GM18499 (cell line): ENCODE results near the gene ADARB2.
"Not testable (repeated sequence)": the region's sequence is repeated elsewhere in the genome, so short reads cannot be mapped to it uniquely, and the experiment has no call there.

Source experiments
- ATAC-seq: cut with Tn5 transposase; IDR thresholded peaks from one replicate; pipeline ENCODE4 v1.9.1; 2021; ENCODE audit warnings: moderate number of reproducible peaks; ENCODE audit not compliant: insufficient read depth, unreplicated experiment

Gene ADARB2

DNA sequence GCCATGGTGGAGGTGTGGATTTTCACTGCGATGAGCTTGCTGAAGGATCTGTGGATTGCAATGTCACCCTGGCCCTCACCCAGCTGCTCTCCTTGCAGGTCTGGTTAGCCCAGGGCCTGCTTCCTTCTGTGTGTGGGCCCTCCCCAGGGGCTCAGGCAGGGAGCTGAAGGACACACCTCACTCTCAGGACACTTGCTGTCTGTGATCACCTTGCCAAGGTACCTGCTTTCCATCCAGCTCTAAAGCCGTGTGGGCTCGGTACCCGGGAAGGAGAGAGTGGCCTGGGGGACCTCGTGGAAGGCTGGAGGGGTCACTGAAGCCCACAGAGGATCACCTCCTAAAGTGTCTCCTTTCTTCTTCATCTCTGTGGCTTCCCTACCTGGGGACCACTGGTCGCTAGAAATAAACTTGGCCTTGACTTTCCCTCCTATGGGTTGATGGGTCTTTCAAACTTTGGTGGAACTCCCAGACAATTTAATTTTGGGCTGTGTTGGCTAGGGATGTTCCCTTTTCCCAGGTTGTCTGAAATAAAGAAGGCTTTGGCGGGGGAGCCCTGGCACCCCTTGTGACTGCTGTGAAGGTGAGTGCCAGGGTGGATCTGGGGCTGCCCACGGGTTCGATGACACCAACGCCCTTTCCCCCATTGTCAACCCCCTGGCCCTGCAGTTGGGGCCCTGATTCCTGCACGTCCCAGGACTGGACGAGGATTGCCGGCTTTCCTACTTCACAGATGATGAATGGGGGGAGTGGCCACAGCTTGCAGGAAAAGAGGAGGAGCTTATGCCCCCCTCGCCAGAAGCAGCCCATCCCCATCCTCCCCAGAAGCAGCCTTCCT is 331.0 kb downstream of the ADARB2 start:
- ATAC-seq = no peak

GRCh38 chr10:1404323-1405260 is 332.7 kb downstream of the ADARB2 start:
- no peak for ATAC-seq

DNA sequence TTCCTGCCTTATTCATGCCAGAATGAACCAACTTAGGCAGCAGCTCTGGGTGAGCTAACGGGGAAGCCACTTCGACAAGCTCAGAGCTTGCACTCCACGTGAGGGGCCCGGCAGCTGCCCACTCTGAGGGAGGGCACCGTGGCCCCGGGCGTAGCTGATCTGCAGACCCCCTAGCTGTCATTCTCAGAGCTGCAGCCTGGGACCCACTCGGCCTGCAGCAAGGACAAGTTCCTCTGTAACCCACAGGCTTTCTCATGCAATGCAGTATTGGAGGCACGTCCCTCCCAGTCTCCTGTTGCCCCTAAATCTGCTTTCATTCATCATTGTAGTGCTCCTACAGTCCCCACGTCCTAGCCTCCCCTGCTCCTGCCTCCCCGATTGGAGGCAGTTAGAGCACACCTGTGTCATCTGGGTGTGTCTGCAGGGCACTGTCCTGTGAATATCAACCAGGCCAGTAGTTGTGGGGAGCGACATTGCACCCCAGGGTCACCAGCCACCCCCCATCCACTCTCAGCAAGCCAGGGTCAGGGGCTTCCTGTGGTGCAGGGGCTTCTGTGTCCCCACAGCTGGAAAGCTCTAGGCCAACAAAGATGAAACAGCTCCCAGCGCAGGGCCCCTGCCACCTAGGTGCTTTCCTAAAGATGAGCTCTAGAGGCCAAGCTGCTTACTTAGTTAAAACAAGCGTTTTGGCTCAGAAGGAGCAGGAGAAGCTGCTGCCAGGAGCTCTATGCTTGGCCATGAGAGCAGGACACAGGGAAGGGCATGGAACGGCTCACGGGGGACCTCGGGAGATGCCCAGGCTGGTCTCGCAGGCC is 333.6 kb downstream of the ADARB2 start:
- ATAC-seq = no peak

DNA sequence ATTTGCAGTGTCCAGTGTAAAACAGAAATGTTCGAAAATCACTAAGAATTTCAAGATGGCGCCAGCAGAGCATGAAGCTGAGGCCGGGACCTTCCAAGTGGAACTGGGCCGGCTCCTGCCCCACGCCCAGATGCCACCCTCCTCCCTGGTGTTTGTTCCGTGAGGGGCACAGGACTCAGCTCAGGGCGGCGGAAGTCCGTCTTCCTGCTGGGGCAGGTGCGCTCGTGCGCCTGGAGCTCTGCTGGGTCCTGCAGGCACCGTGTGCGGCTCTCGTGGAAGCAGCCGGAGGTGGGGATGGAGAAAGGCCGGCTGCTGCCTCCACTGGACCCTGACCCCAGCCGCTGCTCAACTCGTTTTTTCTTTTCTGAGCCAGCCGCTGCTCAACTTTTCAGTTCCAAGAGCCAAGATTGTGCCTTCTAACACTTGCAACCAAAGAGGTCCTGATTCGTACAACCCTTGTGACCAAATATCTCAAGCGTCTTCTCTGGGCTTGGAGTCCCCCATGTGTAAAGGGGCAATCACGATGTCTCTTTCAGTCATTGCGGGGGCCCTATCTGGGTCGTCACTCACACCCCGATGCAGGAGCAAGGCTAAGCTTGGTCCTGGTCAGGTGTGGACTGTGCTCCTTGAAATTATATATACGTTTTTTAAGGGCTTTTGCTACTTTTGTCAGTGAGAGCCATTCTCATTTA is 334.4 kb downstream of the ADARB2 start:
- ATAC-seq = no peak

DNA sequence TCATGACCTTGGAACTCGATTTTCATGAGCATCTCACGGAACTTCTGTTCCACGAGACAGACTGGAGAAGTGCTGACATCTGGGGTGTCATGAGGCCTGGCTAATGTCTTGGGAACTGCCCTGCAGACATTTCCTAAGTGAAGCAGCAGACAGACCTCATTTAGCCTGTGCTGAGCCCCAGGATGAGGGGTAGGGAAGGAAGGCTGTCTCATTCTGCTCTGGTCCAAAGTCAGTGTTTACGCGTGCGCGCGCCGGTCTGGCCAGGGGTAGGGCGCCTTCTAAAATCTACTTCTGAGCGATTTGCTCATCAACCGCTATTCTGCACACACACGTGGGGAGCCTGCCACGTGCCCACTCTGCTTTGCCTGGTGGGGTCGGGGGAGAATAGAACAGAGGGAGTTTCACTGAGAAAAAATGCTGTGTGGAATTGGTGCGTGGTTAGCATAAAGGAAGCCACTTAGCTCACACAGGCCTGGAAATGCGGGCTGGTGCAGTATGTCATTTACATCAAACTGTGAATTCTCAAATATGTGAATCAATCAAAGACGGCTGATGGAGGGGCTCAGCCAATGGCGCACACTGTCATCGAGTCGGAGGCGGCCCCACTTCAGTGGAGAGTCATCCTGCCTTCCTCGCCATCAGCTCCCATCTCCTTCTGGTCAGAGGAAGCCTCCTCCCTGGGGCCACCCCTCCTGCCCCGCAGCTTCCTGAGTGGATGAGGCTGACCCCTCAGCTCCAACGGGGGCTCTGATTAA is 335.1 kb downstream of the ADARB2 start:
- ATAC-seq = no peak

DNA sequence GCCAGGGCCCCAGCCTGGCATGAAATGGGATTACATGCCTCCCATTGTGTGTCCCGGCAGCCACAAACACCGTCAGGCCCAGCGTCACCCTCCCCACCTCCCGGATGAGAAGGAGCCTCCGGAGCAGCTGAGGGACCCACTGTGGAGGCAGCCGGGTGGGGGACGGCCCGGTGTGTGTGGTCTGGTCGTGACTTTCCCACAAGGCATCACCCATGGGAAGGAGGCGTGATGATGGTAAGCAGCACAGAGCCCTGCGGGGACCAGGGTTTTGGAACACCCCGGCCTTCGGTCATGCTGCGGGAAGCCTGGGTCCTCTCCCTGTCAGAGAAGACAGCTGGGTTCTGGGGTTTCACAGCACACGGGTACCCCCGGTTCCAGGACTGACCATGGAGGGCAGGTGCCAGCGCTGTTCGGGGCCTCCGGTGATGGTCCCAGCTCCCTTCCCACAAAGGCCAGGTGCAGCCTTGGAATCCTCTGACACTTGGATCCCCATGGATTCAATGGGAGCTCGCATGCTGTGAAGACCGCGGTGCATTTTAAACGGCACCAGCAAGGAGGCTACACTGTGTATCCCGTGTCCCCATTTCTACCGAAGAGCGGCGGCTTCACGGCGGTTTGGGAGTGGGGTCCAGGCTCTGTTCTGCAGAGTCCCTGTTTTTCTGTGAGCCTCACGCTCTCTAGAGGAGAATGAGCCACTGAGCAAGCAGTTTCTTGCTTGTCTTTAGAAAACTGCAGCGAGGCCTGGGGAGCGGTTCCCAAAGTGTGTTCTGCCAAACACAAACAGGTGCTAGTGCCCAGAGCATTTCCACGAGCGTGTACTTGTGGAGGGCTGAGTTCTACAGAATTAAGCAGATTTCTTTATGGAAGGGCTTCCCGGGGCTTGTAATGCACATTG is 336.0 kb downstream of the ADARB2 start:
- no peak for ATAC-seq

DNA sequence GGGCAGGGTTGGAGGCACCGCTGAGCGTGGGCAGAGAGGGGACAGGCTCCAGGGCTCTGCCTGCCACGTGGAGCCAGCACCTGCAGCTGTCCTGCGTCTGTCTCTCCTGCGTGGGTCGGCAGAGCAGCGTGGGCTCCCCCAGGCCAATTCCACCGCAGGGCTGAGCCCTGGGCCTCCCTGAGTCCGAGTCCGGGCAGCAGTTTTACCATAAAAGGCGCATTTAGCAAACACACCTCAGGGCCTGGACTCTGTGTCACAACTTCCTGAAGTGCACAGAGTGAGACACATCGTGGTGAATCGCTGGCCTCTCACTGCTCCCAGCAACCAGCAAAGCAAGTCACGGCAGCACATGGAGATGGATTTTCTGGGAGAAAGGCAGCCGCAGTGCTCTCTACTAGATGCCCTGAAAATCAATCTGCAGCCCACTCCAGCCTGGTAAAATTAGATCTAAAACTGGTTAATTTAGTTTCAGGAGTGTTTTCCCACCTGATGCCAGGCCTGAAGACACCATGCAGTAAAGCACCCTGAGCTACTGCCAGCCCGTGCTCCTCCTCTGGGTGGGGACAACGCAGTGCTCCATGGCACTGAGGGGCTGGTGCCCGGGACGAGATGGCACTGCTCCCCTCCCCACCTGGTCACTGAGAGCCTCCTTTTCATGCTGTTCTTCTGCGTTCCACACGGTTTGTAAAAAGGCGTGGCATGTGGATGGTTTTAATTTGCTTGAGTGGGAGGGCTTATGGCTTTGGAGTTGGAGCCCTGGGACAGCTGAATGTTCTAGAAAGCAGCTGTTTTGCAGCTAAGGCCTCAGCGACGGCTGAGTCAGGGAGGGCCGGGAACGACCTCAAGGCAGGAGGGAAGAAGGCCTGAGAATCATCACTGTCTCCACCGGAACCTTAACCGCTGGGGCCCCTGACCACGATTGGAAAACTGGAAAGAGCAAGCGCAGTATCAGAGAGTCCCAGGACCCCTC is 336.9 kb downstream of the ADARB2 start:
- ATAC-seq = no peak

GRCh38 chr10:1399431-1400100 is 337.8 kb downstream of the ADARB2 start:
- no peak for ATAC-seq

- no peak for ATAC-seq
Measured at GRCh38 chr10:1398626-1399410, 338.5 kb downstream of the ADARB2 start.

GRCh38 chr10:1398116-1398515 is 339.2 kb downstream of the ADARB2 start:
- not testable (repeated sequence) for ATAC-seq

DNA sequence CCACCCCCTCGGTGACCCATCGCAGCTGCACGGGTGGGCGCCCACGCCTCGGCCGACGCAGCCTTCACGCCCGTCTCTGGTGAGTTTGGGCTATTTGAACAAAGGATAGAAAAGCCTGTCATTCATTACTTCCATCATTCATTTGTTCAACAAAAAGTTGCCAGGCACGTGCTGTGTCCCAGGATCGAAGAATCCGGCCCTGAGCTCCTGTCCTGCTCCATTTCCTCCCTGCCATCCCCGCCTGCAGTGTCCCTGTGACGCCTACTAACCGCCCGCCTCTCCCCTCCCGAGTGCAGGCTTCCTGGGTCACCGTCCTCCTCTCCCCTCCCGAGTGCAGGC is 341.1 kb downstream of the ADARB2 start:
- ATAC-seq = no peak

GRCh38 chr10:1395481-1396296 is 341.6 kb downstream of the ADARB2 start:
- ATAC-seq = no peak

DNA sequence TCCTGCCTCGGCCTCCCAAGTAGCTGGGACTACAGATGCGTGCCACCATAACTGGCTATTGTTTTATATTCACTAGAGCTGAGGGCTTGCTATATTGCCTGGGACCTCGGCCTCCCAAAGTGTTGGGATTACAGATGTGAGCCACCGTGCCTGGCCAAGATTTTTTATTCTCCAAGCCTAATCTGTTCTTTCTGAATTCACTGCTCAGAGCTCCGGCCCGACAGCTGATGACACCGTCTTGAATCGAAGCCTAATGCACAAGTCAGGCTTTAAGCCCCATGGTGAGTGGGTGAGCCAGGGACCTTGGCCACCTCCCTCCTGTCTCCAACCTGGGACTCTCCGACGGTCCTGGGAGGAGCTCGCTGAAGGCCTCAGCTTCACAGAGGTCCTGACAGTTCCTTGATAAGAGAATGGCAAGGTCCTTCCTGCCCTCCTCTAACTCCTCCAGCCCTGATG is 342.3 kb downstream of the ADARB2 start:
- ATAC-seq = no peak

GRCh38 chr10:1394155-1394912 is 343.0 kb downstream of the ADARB2 start:
- no peak for ATAC-seq
